ENCODE measurements around the gene SCTR. TPM values are rescaled to one million over a fixed set of nuclear protein-coding genes. Genes with fewer than 3 reads are reported as not detected.

Gene SCTR
- total RNA-seq, 1 experiment from 2014 or later = not detected

DNA sequence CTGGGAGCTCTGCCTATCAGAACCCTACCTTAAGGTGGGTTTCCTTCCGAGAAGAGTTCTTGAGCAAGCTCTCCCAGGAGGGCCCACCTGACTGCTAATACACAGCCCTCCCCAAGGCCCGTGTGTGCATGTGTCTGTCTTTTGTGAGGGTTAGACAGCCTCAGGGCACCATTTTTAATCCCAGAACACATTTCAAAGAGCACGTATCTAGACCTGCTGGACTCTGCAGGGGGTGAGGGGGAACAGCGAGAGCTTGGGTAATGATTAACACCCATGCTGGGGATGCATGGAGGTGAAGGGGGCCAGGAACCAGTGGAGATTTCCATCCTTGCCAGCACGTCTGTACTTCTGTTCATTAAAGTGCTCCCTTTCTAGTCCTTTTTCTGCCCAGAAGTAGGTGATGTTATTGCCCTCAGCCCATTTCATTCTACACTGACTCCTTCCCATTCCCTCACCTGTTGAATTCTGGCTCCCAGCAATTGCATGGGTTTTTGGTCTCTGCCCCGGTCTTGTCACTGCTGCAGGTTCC, 86.1 kb downstream of the SCTR start:
- intact Hi-C loops (cut with micrococcal nuclease) = no loop called here

DNA sequence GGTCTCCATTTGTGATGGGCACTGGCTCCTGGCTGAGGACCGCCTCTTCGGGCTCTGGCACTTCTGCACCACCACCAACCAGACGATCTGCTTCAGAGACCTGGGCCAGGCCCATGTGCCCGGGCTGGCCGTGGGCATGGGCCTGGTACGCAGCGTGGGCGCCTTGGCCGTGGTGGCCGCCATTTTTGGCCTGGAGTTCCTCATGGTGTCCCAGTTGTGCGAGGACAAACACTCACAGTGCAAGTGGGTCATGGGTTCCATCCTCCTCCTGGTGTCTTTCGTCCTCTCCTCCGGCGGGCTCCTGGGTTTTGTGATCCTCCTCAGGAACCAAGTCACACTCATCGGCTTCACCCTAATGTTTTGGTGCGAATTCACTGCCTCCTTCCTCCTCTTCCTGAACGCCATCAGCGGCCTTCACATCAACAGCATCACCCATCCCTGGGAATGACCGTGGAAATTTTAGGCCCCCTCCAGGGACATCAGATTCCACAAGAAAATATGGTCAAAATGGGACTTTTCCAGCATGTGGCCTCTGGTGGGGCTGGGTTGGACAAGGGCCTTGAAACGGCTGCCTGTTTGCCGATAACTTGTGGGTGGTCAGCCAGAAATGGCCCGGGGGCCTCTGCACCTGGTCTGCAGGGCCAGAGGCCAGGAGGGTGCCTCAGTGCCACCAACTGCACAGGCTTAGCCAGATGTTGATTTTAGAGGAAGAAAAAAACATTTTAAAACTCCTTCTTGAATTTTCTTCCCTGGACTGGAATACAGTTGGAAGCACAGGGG, 87.1 kb downstream of the SCTR start:
- H3K4me1 ChIP-seq (ENCODE audit: insufficient read depth, low read length) = 0 out of 2 replicates have a peak, but pooled peaks cover 1% of the 10 kb centered on the region
- no peaks in the 10 kb centered on the region for H4K20me1 ChIP-seq (ENCODE audit: low read length)
- H3K27ac ChIP-seq (ENCODE audit: low read length) = no peak overlapping the region
- TF ChIP-seq, protein P1, sequence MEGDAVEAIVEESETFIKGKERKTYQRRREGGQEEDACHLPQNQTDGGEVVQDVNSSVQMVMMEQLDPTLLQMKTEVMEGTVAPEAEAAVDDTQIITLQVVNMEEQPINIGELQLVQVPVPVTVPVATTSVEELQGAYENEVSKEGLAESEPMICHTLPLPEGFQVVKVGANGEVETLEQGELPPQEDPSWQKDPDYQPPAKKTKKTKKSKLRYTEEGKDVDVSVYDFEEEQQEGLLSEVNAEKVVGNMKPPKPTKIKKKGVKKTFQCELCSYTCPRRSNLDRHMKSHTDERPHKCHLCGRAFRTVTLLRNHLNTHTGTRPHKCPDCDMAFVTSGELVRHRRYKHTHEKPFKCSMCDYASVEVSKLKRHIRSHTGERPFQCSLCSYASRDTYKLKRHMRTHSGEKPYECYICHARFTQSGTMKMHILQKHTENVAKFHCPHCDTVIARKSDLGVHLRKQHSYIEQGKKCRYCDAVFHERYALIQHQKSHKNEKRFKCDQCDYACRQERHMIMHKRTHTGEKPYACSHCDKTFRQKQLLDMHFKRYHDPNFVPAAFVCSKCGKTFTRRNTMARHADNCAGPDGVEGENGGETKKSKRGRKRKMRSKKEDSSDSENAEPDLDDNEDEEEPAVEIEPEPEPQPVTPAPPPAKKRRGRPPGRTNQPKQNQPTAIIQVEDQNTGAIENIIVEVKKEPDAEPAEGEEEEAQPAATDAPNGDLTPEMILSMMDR (conservative IDR thresholded peaks at IDR 0.05; ENCODE audit: low read depth, low read length) = no peak
- TF ChIP-seq EZH2phosphoT487 (IDR thresholded peaks at IDR 0.05; ENCODE audit: borderline replicate concordance, low read length) (no peak), EZH2 (IDR thresholded peaks at IDR 0.05; ENCODE audit: low read length, unreplicated experiment) (no peak)
- POLR2A ChIA-PET (ENCODE audit: unreplicated experiment) = no interaction called here
- DNase-seq (no peak), ATAC-seq (no peak)
- H3K4me2 ChIP-seq (ENCODE audit: low read length) = no peak overlapping the region
- intact Hi-C loops (cut with micrococcal nuclease) = no loop called here
- CTCF ChIA-PET = no interaction called here
- H3K4me3 ChIP-seq (ENCODE audit: low read length) = no peak overlapping the region
- no peaks in the 10 kb centered on the region for H3K9me3 ChIP-seq (ENCODE audit: low read length)
- H3K36me3 ChIP-seq (ENCODE audit: low read depth, low read length) = no peaks in the 10 kb centered on the region
- H3K9me2 ChIP-seq (replicated peaks; ENCODE audit: low read length) = no peaks in the 10 kb centered on the region
- BruUV-seq (replicated peaks) = no TSS peak
- H3F3A ChIP-seq (ENCODE audit: low read length, unreplicated experiment) = no peaks in the 10 kb centered on the region
- H3K79me2 ChIP-seq (ENCODE audit: low read length) = no peaks in the 10 kb centered on the region
- no peak overlapping the region for H2AFZ ChIP-seq (ENCODE audit: low read length)
- no peak overlapping the region for H3K9ac ChIP-seq (ENCODE audit: low read length)
- peaks cover 11% of the 10 kb centered on the region for H3K27me3 ChIP-seq (ENCODE audit: low read length)

More for the DNA sequence above, 86.1 kb downstream of the SCTR start:
- Histone ChIP-seq H4K20me1 (ENCODE audit: low read length) (no peaks in the 10 kb centered on the region), H3K27ac (ENCODE audit: low read length) (no peak overlapping the region), H3K4me3 (ENCODE audit: low read length) (no peak overlapping the region), H3K79me2 (ENCODE audit: low read length) (no peaks in the 10 kb centered on the region), H3K9ac (ENCODE audit: low read length) (no peak overlapping the region), H3K4me2 (ENCODE audit: low read length) (no peak overlapping the region), H3K36me3 (ENCODE audit: low read depth, low read length) (no peaks in the 10 kb centered on the region), H3K9me3 (ENCODE audit: low read length) (no peaks in the 10 kb centered on the region), H3K9me2 (replicated peaks; ENCODE audit: low read length) (no peaks in the 10 kb centered on the region), H2AFZ (ENCODE audit: low read length) (no peak overlapping the region), H3K27me3 (ENCODE audit: low read length) (peaks cover 11% of the 10 kb centered on the region), H3K4me1 (ENCODE audit: insufficient read depth, low read length) (no peaks in the 10 kb centered on the region), H3F3A (ENCODE audit: low read length, unreplicated experiment) (no peaks in the 10 kb centered on the region)
- BruUV-seq (replicated peaks) = no TSS peak
- ATAC-seq (no peak), DNase-seq (no peak)
- TF ChIP-seq, protein P1 (conservative IDR thresholded peaks at IDR 0.05; ENCODE audit: low read depth, low read length) = no peak
- TF ChIP-seq EZH2 (IDR thresholded peaks at IDR 0.05; ENCODE audit: low read length, unreplicated experiment) (no peak), EZH2phosphoT487 (IDR thresholded peaks at IDR 0.05; ENCODE audit: borderline replicate concordance, low read length) (no peak)
- POLR2A ChIA-PET (ENCODE audit: unreplicated experiment) = no interaction called here
- CTCF ChIA-PET = no interaction called here

DNA sequence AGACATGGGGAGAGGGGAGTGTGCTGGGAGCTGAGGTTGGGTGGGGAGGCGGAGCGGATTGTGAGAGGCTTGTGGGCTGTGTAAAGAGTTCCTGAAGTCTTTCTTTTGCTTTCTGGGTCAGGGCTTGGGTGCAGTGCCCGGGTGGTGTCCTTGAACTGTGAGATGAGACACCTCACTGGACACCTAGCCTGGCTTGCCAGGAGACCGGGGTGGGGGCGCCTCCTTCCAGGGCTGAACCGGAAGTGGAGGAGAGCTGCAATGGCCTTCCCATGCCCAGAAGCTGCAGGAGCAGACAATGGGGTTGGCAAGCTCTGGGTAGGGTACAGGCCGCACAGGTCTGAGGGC, 88.4 kb downstream of the SCTR start:
- Histone ChIP-seq H3K27ac (ENCODE audit: low read length) (no peak overlapping the region), H3K9ac (ENCODE audit: low read length) (no peak overlapping the region), H3K36me3 (ENCODE audit: low read depth, low read length) (no peaks in the 10 kb centered on the region), H3K79me2 (ENCODE audit: low read length) (no peaks in the 10 kb centered on the region), H3K27me3 (ENCODE audit: low read length) (peaks cover 14% of the 10 kb centered on the region), H3F3A (ENCODE audit: low read length, unreplicated experiment) (no peaks in the 10 kb centered on the region), H3K4me1 (ENCODE audit: insufficient read depth, low read length) (peaks cover 5% of the 10 kb centered on the region; the same call in 1 of the 2 replicates), H3K9me2 (replicated peaks; ENCODE audit: low read length) (no peaks in the 10 kb centered on the region), H3K4me2 (ENCODE audit: low read length) (no peak overlapping the region), H4K20me1 (ENCODE audit: low read length) (no peaks in the 10 kb centered on the region), H2AFZ (ENCODE audit: low read length) (no peak overlapping the region), H3K4me3 (ENCODE audit: low read length) (no peak overlapping the region), H3K9me3 (ENCODE audit: low read length) (no peaks in the 10 kb centered on the region)
- intact Hi-C loops (cut with micrococcal nuclease) = no loop called here
- DNase-seq (no peak), ATAC-seq (no peak)
- no TSS peak for BruUV-seq (replicated peaks)
- ChIA-PET CTCF (no interaction called here), POLR2A (ENCODE audit: unreplicated experiment) (no interaction called here)
- TF ChIP-seq, protein P1 (conservative IDR thresholded peaks at IDR 0.05; ENCODE audit: low read depth, low read length) = no peak
- TF ChIP-seq EZH2phosphoT487 (IDR thresholded peaks at IDR 0.05; ENCODE audit: borderline replicate concordance, low read length) = no peak
- no peak for TF ChIP-seq EZH2 (IDR thresholded peaks at IDR 0.05; ENCODE audit: low read length, unreplicated experiment)
